ENCODE measurements around the gene PRDX3. TPM values are rescaled to one million over a fixed set of nuclear protein-coding genes. Genes with fewer than 3 reads are reported as not detected.

PRDX3 gene
- total RNA-seq, 1 experiment from 2014 or later, result 234 TPM

GRCh38 chr10:119221201-119221600 is 42.6 kb upstream of the PRDX3 start:
- no peak for DNase-seq (ENCODE audit: low spot score)
- H3K27me3 ChIP-seq (replicated peaks; ENCODE audit: insufficient read depth, low read depth, low read length, poor library complexity), result no peaks in the 10 kb centered on the region
- intact Hi-C loops (cut with micrococcal nuclease; ENCODE audit: unreplicated experiment), result no loop called here
- no peak overlapping the region for H3K4me3 ChIP-seq (ENCODE audit: low read depth, low read length, poor library complexity, severe bottlenecking)
- H3K36me3 ChIP-seq (ENCODE audit: insufficient read depth, low read length, poor library complexity, severe bottlenecking), result no peaks in the 10 kb centered on the region
- peaks cover 33% of the 10 kb centered on the region for H3K4me1 ChIP-seq (ENCODE audit: insufficient read depth, low read length, poor library complexity, severe bottlenecking)
- no peak overlapping the region for H3K27ac ChIP-seq (ENCODE audit: low read depth, low read length, poor library complexity, severe bottlenecking)
- POLR2A ChIA-PET (ENCODE audit: low non-redundant PET), result no interaction called here
- CTCF ChIA-PET, result interaction anchor here (0.6 kb wide), 1 partner anchor 15 kb away, joined by 3 read pairs; no protein-coding TSS in a partner anchor
- no peaks in the 10 kb centered on the region for H3K9me3 ChIP-seq (ENCODE audit: low read depth, low read length, poor library complexity, severe bottlenecking)
- no TSS peak for BruUV-seq (replicated peaks)
- TF ChIP-seq, protein P1, sequence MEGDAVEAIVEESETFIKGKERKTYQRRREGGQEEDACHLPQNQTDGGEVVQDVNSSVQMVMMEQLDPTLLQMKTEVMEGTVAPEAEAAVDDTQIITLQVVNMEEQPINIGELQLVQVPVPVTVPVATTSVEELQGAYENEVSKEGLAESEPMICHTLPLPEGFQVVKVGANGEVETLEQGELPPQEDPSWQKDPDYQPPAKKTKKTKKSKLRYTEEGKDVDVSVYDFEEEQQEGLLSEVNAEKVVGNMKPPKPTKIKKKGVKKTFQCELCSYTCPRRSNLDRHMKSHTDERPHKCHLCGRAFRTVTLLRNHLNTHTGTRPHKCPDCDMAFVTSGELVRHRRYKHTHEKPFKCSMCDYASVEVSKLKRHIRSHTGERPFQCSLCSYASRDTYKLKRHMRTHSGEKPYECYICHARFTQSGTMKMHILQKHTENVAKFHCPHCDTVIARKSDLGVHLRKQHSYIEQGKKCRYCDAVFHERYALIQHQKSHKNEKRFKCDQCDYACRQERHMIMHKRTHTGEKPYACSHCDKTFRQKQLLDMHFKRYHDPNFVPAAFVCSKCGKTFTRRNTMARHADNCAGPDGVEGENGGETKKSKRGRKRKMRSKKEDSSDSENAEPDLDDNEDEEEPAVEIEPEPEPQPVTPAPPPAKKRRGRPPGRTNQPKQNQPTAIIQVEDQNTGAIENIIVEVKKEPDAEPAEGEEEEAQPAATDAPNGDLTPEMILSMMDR (conservative IDR thresholded peaks at IDR 0.05; ENCODE audit: low read depth, low read length), result no peak
- TF ChIP-seq EZH2 (IDR thresholded peaks at IDR 0.05; ENCODE audit: borderline replicate concordance, low read depth, low read length, poor library complexity, severe bottlenecking), result no peak

DNA sequence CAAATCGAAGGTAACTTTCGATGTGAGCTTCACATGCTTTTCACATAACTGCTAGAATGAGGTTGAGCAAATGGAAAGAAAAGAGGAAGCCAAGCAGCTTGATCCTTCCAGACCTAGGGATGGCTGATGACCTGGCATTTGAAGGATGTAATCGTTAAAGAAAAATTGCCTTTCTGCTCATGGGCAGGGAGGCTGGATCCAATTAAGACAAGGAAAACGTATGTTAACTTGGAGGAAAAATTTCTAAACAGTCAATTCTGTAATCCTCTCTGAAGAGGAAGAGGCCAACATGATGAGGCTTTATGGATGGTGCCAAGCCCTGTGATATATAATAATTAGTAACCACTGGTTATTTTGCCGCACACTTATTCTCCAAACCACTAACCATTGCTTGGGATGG is 41.3 kb upstream of the PRDX3 start:
- POLR2A ChIA-PET (ENCODE audit: low non-redundant PET), result no interaction called here
- H3K27me3 ChIP-seq (replicated peaks; ENCODE audit: insufficient read depth, low read depth, low read length, poor library complexity), result no peaks in the 10 kb centered on the region
- H3K9me3 ChIP-seq (ENCODE audit: low read depth, low read length, poor library complexity, severe bottlenecking), result no peaks in the 10 kb centered on the region
- peaks cover 33% of the 10 kb centered on the region for H3K4me1 ChIP-seq (ENCODE audit: insufficient read depth, low read length, poor library complexity, severe bottlenecking)
- H3K36me3 ChIP-seq (ENCODE audit: insufficient read depth, low read length, poor library complexity, severe bottlenecking), result no peaks in the 10 kb centered on the region
- H3K27ac ChIP-seq (ENCODE audit: low read depth, low read length, poor library complexity, severe bottlenecking), result no peak overlapping the region
- no peak overlapping the region for H3K4me3 ChIP-seq (ENCODE audit: low read depth, low read length, poor library complexity, severe bottlenecking)
- TF ChIP-seq EZH2 (IDR thresholded peaks at IDR 0.05; ENCODE audit: borderline replicate concordance, low read depth, low read length, poor library complexity, severe bottlenecking), result no peak
- TF ChIP-seq, protein P1 (conservative IDR thresholded peaks at IDR 0.05; ENCODE audit: low read depth, low read length), result no peak
- intact Hi-C loops (cut with micrococcal nuclease; ENCODE audit: unreplicated experiment), result no loop called here
- BruUV-seq (replicated peaks), result no TSS peak
- no peak for DNase-seq (ENCODE audit: low spot score)
- CTCF ChIA-PET, result no interaction called here

DNA sequence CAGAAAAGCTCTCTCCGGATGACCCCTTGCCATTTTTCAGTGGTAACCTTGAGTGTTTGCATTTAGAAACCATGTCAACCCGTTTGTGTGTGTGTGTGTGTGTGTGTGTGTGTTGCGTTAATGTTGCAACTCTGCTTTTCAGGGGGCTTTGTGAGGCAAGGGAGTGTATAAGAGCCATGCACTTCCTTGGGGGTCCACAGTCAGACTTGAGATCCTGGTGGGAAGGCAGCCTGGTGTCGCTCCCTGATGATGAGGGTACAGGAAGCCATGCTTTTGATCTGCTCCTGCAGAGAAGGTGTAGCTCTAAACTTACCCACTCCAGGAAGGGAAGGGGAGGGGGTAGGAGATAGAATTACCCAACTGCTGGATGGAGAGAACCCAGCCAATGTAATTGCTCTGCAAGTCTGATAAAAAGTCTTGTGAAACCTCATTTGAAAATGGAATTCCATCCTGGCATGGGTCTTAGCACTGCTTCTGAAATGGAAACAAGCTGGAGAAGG is 39.4 kb upstream of the PRDX3 start:
- no peak for DNase-seq (ENCODE audit: low spot score)
- POLR2A ChIA-PET (ENCODE audit: low non-redundant PET), result interaction anchor here (0.6 kb wide), 1 partner anchor 11 kb away, joined by 4 read pairs; no protein-coding TSS in a partner anchor
- CTCF ChIA-PET, result interaction anchor here (0.7 kb wide), 1 partner anchor 33 kb away, joined by 3 read pairs; no protein-coding TSS in a partner anchor
- intact Hi-C loops (cut with micrococcal nuclease; ENCODE audit: unreplicated experiment), result no loop called here
- peaks cover 2% of the 10 kb centered on the region for H3K36me3 ChIP-seq (ENCODE audit: insufficient read depth, low read length, poor library complexity, severe bottlenecking)
- H3K27me3 ChIP-seq (replicated peaks; ENCODE audit: insufficient read depth, low read depth, low read length, poor library complexity), result no peaks in the 10 kb centered on the region
- no peak overlapping the region for H3K27ac ChIP-seq (ENCODE audit: low read depth, low read length, poor library complexity, severe bottlenecking)
- TF ChIP-seq, protein P1 (conservative IDR thresholded peaks at IDR 0.05; ENCODE audit: low read depth, low read length), result no peak
- no peak for TF ChIP-seq EZH2 (IDR thresholded peaks at IDR 0.05; ENCODE audit: borderline replicate concordance, low read depth, low read length, poor library complexity, severe bottlenecking)
- no peaks in the 10 kb centered on the region for H3K9me3 ChIP-seq (ENCODE audit: low read depth, low read length, poor library complexity, severe bottlenecking)
- H3K4me1 ChIP-seq (ENCODE audit: insufficient read depth, low read length, poor library complexity, severe bottlenecking), result peaks cover 38% of the 10 kb centered on the region
- no TSS peak for BruUV-seq (replicated peaks)
- H3K4me3 ChIP-seq (ENCODE audit: low read depth, low read length, poor library complexity, severe bottlenecking), result no peak overlapping the region

All from A673 (cell line).